Adrenal gland (tissue), 12 donors: ENCODE measurements around the gene CMIP. TPM values are rescaled to one million over a fixed set of nuclear protein-coding genes. Genes with fewer than 3 reads are reported as not detected.

Experiments
- DNase-seq, 7 donors: peaks; one replicate each; pipeline ENCODE4 v3.0.0-alpha.2; 2019 to 2020
- H3K27ac ChIP-seq, 5 donors: fragments of 200-600 bp; sonication (generic) in 4 of 5; 1 replicate in 3 of 5; 2 replicates in 2 of 5; pipeline versions ENCODE4 v1.5.1 to v1.8.0; 2016 to 2020; ENCODE audit warnings: mild to moderate bottlenecking in 1 of 5
- H3K27me3 ChIP-seq: fragments of 200-600 bp; 2 replicates; pipeline ENCODE4 v1.8.0; 2021
- H3K36me3 ChIP-seq, 2 donors: fragments of 200-600 bp; replicated peaks in 1 of 2; 1 replicate in 1 of 2; 2 replicates in 1 of 2; pipeline versions ENCODE4 v1.5.1 to v1.8.0; 2018 to 2022
- H3K4me1 ChIP-seq, 2 donors: fragments of 200-600 bp; replicated peaks in 1 of 2; 1 replicate in 1 of 2; 2 replicates in 1 of 2; pipeline versions ENCODE4 v1.5.1 to v1.8.0; 2018 to 2021
- H3K4me3 ChIP-seq, 4 donors: fragments of 200-600 bp; sonication (generic) in 3 of 4; one replicate each; pipeline ENCODE4 v1.5.1; 2016 to 2018
- H3K9me3 ChIP-seq, 3 donors: fragments of 200-600 bp; sonication (generic) in 1 of 3; replicated peaks in 1 of 3; 1 replicate in 2 of 3; 2 replicates in 1 of 3; pipeline versions ENCODE4 v1.5.1 to v1.8.0; 2016 to 2021
- CTCF ChIP-seq, 6 experiments: fragments of 450-650 bp in 4 of 6; fragments of 200-600 bp in 2 of 6; sonication (generic) in 1 of 6; IDR thresholded peaks; 1 replicate in 5 of 6; 2 replicates in 1 of 6; pipeline versions ENCODE4 v1.5.1 to v1.8.0; 2016 to 2021; ENCODE audit warnings: antibody characterized with exemption in 6 of 6, mild to moderate bottlenecking in 2 of 6, moderate library complexity in 1 of 6
- POLR2A ChIP-seq, 2 donors: fragments of 450-650 bp; IDR thresholded peaks; one replicate each; pipeline ENCODE4 v1.6.1; 2017; ENCODE audit warnings: antibody characterized with exemption in 2 of 2, mild to moderate bottlenecking in 2 of 2, moderate library complexity in 1 of 2
- WGBS, 4 donors: extraction: QIAGEN DNeasy Blood & Tissue Kit in 2 of 4; methylation state at CpG; one replicate each; pipeline versions ENCODE4 v1.1.5 to v1.1.7; 2013 to 2017; 5-methylcytosine and 5-hydroxymethylcytosine counted together
- intact Hi-C, 2 donors: fragments of 100-400 bp; cut with DNase I; formaldehyde crosslinking; loops; one replicate each; pipeline versions ENCODE4 v1.14.1 to v1.15.0; 2022 to 2023
- polyA plus RNA-seq, 3 donors: library from polyadenylated mRNA; stranded (reverse); fragments of 200-250 nt in 2 of 3; fragments of 350-450 nt in 1 of 3; fragmentation: Illumina TruSeq in 1 of 3; extraction: RNeasy Lipid Tissue Mini Kit (QIAGEN cat#74804) in 1 of 3; gene quantifications; one replicate each; pipeline ENCODE4 v1.2.3, GENCODE V29; 2013 to 2014
- total RNA-seq, 9 donors: library from RNA; depleted of rRNA in 4 of 9; stranded (reverse); fragments of >200 nt in 4 of 9; fragments of 120-200 nt in 1 of 9; fragmentation: NEBNext Ultra II Directional in 1 of 9; extraction: Animal tissue kit (Norgen Biotek cat#: 25700) in 1 of 9; gene quantifications; one replicate each; pipeline versions ENCODE4 v1.1.0 to v1.2.4, GENCODE V29; 2013 to 2023
- donor health status: healthy with polysubstance abuse.
- donor health status: Bipolar disorder and iron deficiency.
- donor health status: DM: yes; HTN: yes; CAD: no.
- donor health status: DM: no; HTN: no; CAD: no.
- donor health status: DM: no; HTN: no; CAD: no.
- donor health status: DM: yes; HTN: yes; CAD: no.

CMIP gene
- total and polyA plus RNA-seq, 12 donors = 8.1 to 87.9 (median 42.5) TPM

DNA sequence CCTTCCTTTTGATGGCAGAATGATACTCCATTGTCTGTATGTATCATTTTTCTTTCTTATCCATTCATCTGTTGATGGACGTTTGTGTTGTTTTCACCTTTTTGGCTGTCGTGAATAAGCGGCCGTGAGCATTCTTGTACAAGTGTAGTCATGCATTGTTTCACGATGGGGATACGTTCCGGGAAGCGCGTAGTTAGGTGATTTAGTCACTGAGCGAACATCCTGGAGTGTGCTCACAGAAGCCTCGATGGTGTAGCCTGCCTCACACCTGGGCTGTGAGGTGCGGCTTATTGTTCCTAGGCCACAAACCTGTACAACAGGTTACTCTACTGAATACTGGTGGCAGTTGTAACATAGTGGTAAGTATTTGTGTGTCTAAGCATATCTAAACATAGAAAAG lies 136.5 kb downstream of the CMIP start:
- WGBS, 4 donors = 85 to 92% (median 91%) methylated on average over 12 of the region's 12 CpGs
- H3K4me3 ChIP-seq = no peak overlapping the region
- H3K27me3 ChIP-seq = no peaks in the 10 kb centered on the region
- intact Hi-C loops = no loop called here
- no peaks in the 10 kb centered on the region for H3K9me3 ChIP-seq
- no peak for DNase-seq
- H3K4me1 ChIP-seq = peaks cover 24 to 26% of the 10 kb centered on the region in 2 donors
- no peaks in the 10 kb centered on the region for H3K36me3 ChIP-seq
- no peak overlapping the region for H3K27ac ChIP-seq
- TF ChIP-seq POLR2A (IDR thresholded peaks at IDR 0.05) (no peak), CTCF (IDR thresholded peaks at IDR 0.05) (no peak)

- no peak for TF ChIP-seq POLR2A (IDR thresholded peaks at IDR 0.05)
- TF ChIP-seq CTCF (IDR thresholded peaks at IDR 0.05) = peak in 4 of 6 experiments; percentile 33 to 48 (median 40)
- H3K9me3 ChIP-seq = no peaks in the 10 kb centered on the region
- intact Hi-C loops = no loop called here
- H3K36me3 ChIP-seq = no peaks in the 10 kb centered on the region
- H3K4me3 ChIP-seq = no peak overlapping the region
- peak in 6 of 7 donors; percentile 63 to 86 (median 74) for DNase-seq
- H3K4me1 ChIP-seq = peaks cover 24 to 26% of the 10 kb centered on the region in 2 donors
- peak overlapping the region; percentile 65 to 88 (median 80) for H3K27ac ChIP-seq
- 40 to 47% (median 43%) methylated on average over 21 of the region's 21 CpGs for WGBS, 4 donors
- no peaks in the 10 kb centered on the region for H3K27me3 ChIP-seq
Observed at GRCh38 chr16:81582655-81583441, 138.2 kb downstream of the CMIP start.

- Histone ChIP-seq H3K36me3 (no peaks in the 10 kb centered on the region), H3K27ac (peak overlapping the region; percentile 65 to 88 (median 80)), H3K4me3 (no peak overlapping the region), H3K4me1 (peaks cover 24 to 26% of the 10 kb centered on the region in 2 donors), H3K27me3 (no peaks in the 10 kb centered on the region), H3K9me3 (no peaks in the 10 kb centered on the region)
- DNase-seq = peak; percentile 76 to 91 (median 89)
- peak in 1 of 6 experiments; percentile 4 for TF ChIP-seq CTCF (IDR thresholded peaks at IDR 0.05)
- TF ChIP-seq POLR2A (IDR thresholded peaks at IDR 0.05) = no peak
- intact Hi-C loops = no loop called here
- 60 to 68% (median 61%) methylated on average over 14 of the region's 14 CpGs for WGBS, 4 donors
Observed at GRCh38 chr16:81583893-81584631, 139.5 kb downstream of the CMIP start.

GRCh38 chr16:81585785-81586184 lies 141.2 kb downstream of the CMIP start:
- DNase-seq = no peak
- H3K36me3 ChIP-seq = no peaks in the 10 kb centered on the region
- intact Hi-C loops = no loop called here
- TF ChIP-seq CTCF (IDR thresholded peaks at IDR 0.05) = peak in 2 of 6 experiments; percentile 12 to 14
- no peak for TF ChIP-seq POLR2A (IDR thresholded peaks at IDR 0.05)
- WGBS, 4 donors = 82 to 91% (median 90%) methylated on average over 8 of the region's 8 CpGs
- H3K4me3 ChIP-seq = no peak overlapping the region
- no peaks in the 10 kb centered on the region for H3K9me3 ChIP-seq
- H3K27me3 ChIP-seq = no peaks in the 10 kb centered on the region
- H3K4me1 ChIP-seq = peaks cover 24 to 26% of the 10 kb centered on the region in 2 donors
- H3K27ac ChIP-seq = no peak overlapping the region
